H1 (cell line): ENCODE data around the gene PRRX1. TPM values are rescaled to one million over a fixed set of nuclear protein-coding genes. Genes with fewer than 3 reads are reported as not detected.

ENCODE experiments used
- CTCF ChIA-PET: fragments of 300-600 bp; sonication (Branson Sonifier 250); formaldehyde crosslinking; loops from one replicate; lab custom pipeline; 2021; ENCODE audit not compliant: partially characterized antibody; lab: Charles Lee
- POLR2A ChIA-PET: fragments of 300-600 bp; sonication (Branson Sonifier 250); formaldehyde crosslinking; loops from one replicate; lab custom pipeline; 2021; ENCODE audit warnings: inconsistent platforms; ENCODE audit not compliant: partially characterized antibody; lab: Charles Lee
- DNase-seq, 2 experiments: peaks; one replicate each; pipeline versions ENCODE4 v3.0.0 to v3.0.0-alpha.2; 2010 to 2022; ENCODE audit warnings: low spot score in 2 of 2, low read depth in 1 of 2, mixed read lengths in 1 of 2
- FAIRE-seq: peaks from 2 replicates; lab custom pipeline; 2011; peaks lifted over from hg19 to GRCh38; lab: Jason Lieb, UNC
- H2AFZ ChIP-seq: 2 replicates; pipeline ENCODE4 v1.8.1; 2012; ENCODE audit warnings: low read length, inconsistent platforms
- H2AK5ac ChIP-seq: 2 replicates; pipeline ENCODE4 v1.6.1; 2013; ENCODE audit warnings: low read depth, low read length
- H2BK120ac ChIP-seq: replicated peaks from 2 replicates; pipeline ENCODE3; 2013; ENCODE audit warnings: low read depth, low read length, inconsistent platforms
- H2BK12ac ChIP-seq: 2 replicates; pipeline ENCODE4 v1.6.1; 2013; ENCODE audit warnings: low read depth, low read length
- H2BK15ac ChIP-seq: 2 replicates; pipeline ENCODE4 v1.6.1; 2013; ENCODE audit warnings: low read length
- H2BK20ac ChIP-seq: 2 replicates; pipeline ENCODE4 v1.6.1; 2013; ENCODE audit warnings: low read length
- H2BK5ac ChIP-seq: 2 replicates; pipeline ENCODE4 v1.6.1; 2013; ENCODE audit warnings: low read depth, low read length
- H3K14ac ChIP-seq: 2 replicates; pipeline ENCODE4 v1.6.1; 2013; ENCODE audit warnings: inconsistent platforms; ENCODE audit not compliant: insufficient read length
- H3K18ac ChIP-seq: 2 replicates; pipeline ENCODE4 v1.6.1; 2013; ENCODE audit warnings: low read length; ENCODE audit errors: extremely low read depth
- H3K23ac ChIP-seq: 2 replicates; pipeline ENCODE4 v1.6.1; 2013; ENCODE audit warnings: inconsistent platforms; ENCODE audit not compliant: insufficient read length
- H3K23me2 ChIP-seq: 2 replicates; pipeline ENCODE4 v1.6.1; 2013; ENCODE audit warnings: low read depth, low read length
- H3K27ac ChIP-seq: 2 replicates; pipeline ENCODE4 v1.6.1; 2011; ENCODE audit warnings: low read depth, low read length, inconsistent platforms
- H3K27me3 ChIP-seq, 4 experiments: replicated peaks in 1 of 4; 1 replicate in 1 of 4; 2 replicates in 3 of 4; pipeline versions ENCODE4 v1.6.1 to v1.8.1; 2011 to 2013; ENCODE audit warnings: low read length in 3 of 4, mild to moderate bottlenecking in 3 of 4, inconsistent platforms in 2 of 4, mixed read lengths in 2 of 4, moderate library complexity in 1 of 4; ENCODE audit not compliant: control insufficient read depth in 3 of 4, insufficient read depth in 3 of 4; ENCODE audit errors: extremely low read depth in 1 of 4
- H3K36me3 ChIP-seq, 4 experiments: 2 replicates each; pipeline versions ENCODE4 v1.6.1 to v1.8.1; 2011 to 2013; ENCODE audit warnings: mild to moderate bottlenecking in 4 of 4, low read length in 3 of 4, moderate library complexity in 2 of 4, control low read depth in 1 of 4, inconsistent platforms in 1 of 4; ENCODE audit not compliant: insufficient read depth in 4 of 4, control insufficient read depth in 2 of 4
- H3K4ac ChIP-seq: replicated peaks from 2 replicates; pipeline ENCODE3; 2013; ENCODE audit warnings: low read length, low read depth, mixed read lengths, inconsistent platforms; ENCODE audit not compliant: insufficient read length
- H3K4me1 ChIP-seq, 4 experiments: replicated peaks in 1 of 4; 1 replicate in 1 of 4; 2 replicates in 3 of 4; pipeline versions ENCODE4 v1.6.1 to v1.8.1; 2011 to 2013; ENCODE audit warnings: low read length in 3 of 4, inconsistent platforms in 2 of 4, mixed read lengths in 1 of 4; ENCODE audit not compliant: insufficient read depth in 4 of 4, control insufficient read depth in 3 of 4
- H3K4me2 ChIP-seq, 2 experiments: 2 replicates each; pipeline versions ENCODE4 v1.6.1 to v1.8.1; 2011 to 2013; ENCODE audit warnings: low read depth in 2 of 2, low read length in 2 of 2, control low read depth in 1 of 2, inconsistent platforms in 1 of 2, mild to moderate bottlenecking in 1 of 2; ENCODE audit not compliant: insufficient read depth in 1 of 2
- H3K4me3 ChIP-seq, 4 experiments: fragments of 200-600, 300-600 bp in 1 of 4; sonication (generic), shearing (Covaris generic), sonication (Bioruptor Twin) in 1 of 4; 2 replicates each; pipeline versions ENCODE4 v1.5.1 to v1.8.1; 2011 to 2016; ENCODE audit warnings: low read length in 4 of 4, low read depth in 3 of 4, control low read depth in 2 of 4, inconsistent platforms in 2 of 4, mild to moderate bottlenecking in 2 of 4, mixed read lengths in 1 of 4, moderate library complexity in 1 of 4; ENCODE audit not compliant: insufficient read depth in 2 of 4; ENCODE audit errors: extremely low read depth in 1 of 4
- H3K56ac ChIP-seq: replicated peaks from 2 replicates; pipeline ENCODE3; 2013; ENCODE audit warnings: low read depth, mild to moderate bottlenecking, mixed read lengths, low read length, inconsistent platforms; ENCODE audit not compliant: insufficient read length
- H3K79me1 ChIP-seq: 2 replicates; pipeline ENCODE4 v1.6.1; 2013; ENCODE audit warnings: low read depth, low read length, control low read depth
- H3K79me2 ChIP-seq, 2 experiments: 2 replicates each; pipeline versions ENCODE4 v1.6.1 to v1.8.1; 2012 to 2013; ENCODE audit warnings: low read length in 2 of 2, mild to moderate bottlenecking in 2 of 2, inconsistent platforms in 1 of 2; ENCODE audit not compliant: insufficient read depth in 2 of 2, control insufficient read depth in 1 of 2
- H3K9ac ChIP-seq, 4 experiments: replicated peaks in 1 of 4; 1 replicate in 1 of 4; 2 replicates in 3 of 4; pipeline versions ENCODE4 v1.6.1 to v1.8.1; 2011 to 2013; ENCODE audit warnings: low read depth in 3 of 4, low read length in 3 of 4, control low read depth in 2 of 4, mild to moderate bottlenecking in 2 of 4, moderate library complexity in 2 of 4, inconsistent platforms in 1 of 4; ENCODE audit errors: extremely low read depth in 1 of 4
- H3K9me3 ChIP-seq, 2 experiments: 2 replicates each; pipeline versions ENCODE4 v1.6.1 to v1.8.1; 2012 to 2013; ENCODE audit warnings: mild to moderate bottlenecking in 2 of 2, moderate library complexity in 2 of 2, control low read depth in 1 of 2, inconsistent platforms in 1 of 2, low read depth in 1 of 2, low read length in 1 of 2, mixed read lengths in 1 of 2; ENCODE audit not compliant: insufficient read depth in 2 of 2
- H4K20me1 ChIP-seq, 2 experiments: replicated peaks in 1 of 2; 2 replicates each; pipeline versions ENCODE3 to v1.8.1; 2011 to 2013; ENCODE audit warnings: inconsistent platforms in 2 of 2, low read length in 2 of 2, mild to moderate bottlenecking in 1 of 2; ENCODE audit not compliant: insufficient read depth in 2 of 2, control insufficient read depth in 1 of 2
- H4K5ac ChIP-seq: 2 replicates; pipeline ENCODE4 v1.6.1; 2013; ENCODE audit warnings: low read length, low read depth, mixed read lengths, inconsistent platforms; ENCODE audit not compliant: insufficient read length
- H4K8ac ChIP-seq: 2 replicates; pipeline ENCODE4 v1.8.0; 2013; ENCODE audit warnings: mild to moderate bottlenecking, moderate library complexity, low read length, inconsistent platforms; ENCODE audit not compliant: insufficient read depth; ENCODE audit errors: extremely low read depth
- H4K91ac ChIP-seq: replicated peaks from 2 replicates; pipeline ENCODE3; 2013; ENCODE audit warnings: low read length, mixed read lengths, inconsistent platforms; ENCODE audit not compliant: insufficient read length
- ATF2 ChIP-seq: IDR thresholded peaks from 2 replicates; pipeline ENCODE4 v1.6.1; 2012; ENCODE audit warnings: low read length, inconsistent platforms
- TCF12 ChIP-seq: IDR thresholded peaks from 2 replicates; pipeline ENCODE4 v1.6.1; 2011; ENCODE audit warnings: low read depth, mild to moderate bottlenecking, low read length
- WGBS, 2 experiments: shearing (Covaris generic) in 1 of 2; methylation state at CpG; one replicate each; pipeline versions ENCODE4 v1.1.6 to v1.1.7; 2013 to 2015; ENCODE audit warnings: low lambda C conversion rate in 2 of 2, mixed read lengths in 2 of 2, inconsistent platforms in 1 of 2, low coverage in 1 of 2, missing lambda C conversion rate in 1 of 2; ENCODE audit not compliant: insufficient replicate concordance in 2 of 2, insufficient coverage in 1 of 2, insufficient read length in 1 of 2; ENCODE audit errors: extremely low coverage in 1 of 2, missing lambda C conversion rate in 1 of 2; 5-methylcytosine and 5-hydroxymethylcytosine counted together
- polyA plus RNA-seq, 7 experiments: library from polyadenylated mRNA; depleted of rRNA in 3 of 7; stranded (reverse) in 5 of 7; unstranded in 2 of 7; fragments of >200 nt in 5 of 7; fragments of 200-250 nt in 2 of 7; gene quantifications; 1 replicate in 5 of 7; 2 replicates in 1 of 7; 4 replicates in 1 of 7; pipeline versions ENCODE4 v1.2.1 to v1.2.3, GENCODE V29; 2011 to 2013; ENCODE audit warnings: missing spikeins in 2 of 7, mixed read lengths in 2 of 7
- total RNA-seq: library from RNA; stranded (reverse); fragmentation: NEBNext Ultra II Directional; extraction: Animal tissue kit (Norgen Biotek cat#: 25700); gene quantifications from 2 replicates; pipeline ENCODE4 v1.2.1, GENCODE V29; 2021

PRRX1 gene
- total and polyA plus RNA-seq, 2 of the 8 experiments (the other 6 are each of a cell fraction or from before 2014, with no cell fraction given), result not detected

DNA sequence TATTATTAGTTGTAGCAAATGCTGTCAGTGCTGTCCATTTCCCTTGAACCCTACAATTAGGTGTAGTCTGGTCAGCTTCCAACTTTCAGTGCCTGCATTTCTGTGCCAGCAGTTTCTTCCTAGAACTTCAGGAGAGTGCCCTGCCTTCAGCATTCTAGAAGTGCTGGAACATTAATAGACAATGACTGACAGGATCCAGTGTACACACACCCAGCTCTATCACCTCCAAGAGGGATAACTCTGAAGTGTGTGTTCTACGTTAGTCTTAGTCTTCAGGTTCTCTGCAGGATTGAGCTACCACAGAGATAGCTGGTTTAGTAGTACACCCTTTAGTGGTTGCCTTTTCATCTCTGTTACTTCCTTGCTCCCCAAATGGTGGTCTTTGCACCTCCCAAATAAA is 61.4 kb downstream of the PRRX1 start:
- no peak overlapping the region for H2BK20ac ChIP-seq
- CTCF ChIA-PET, result no interaction called here

More for the DNA sequence above, 61.4 kb downstream of the PRRX1 start:
- H3K4ac ChIP-seq, result no peak overlapping the region
- no peak for TF ChIP-seq ATF2
- no peak for TF ChIP-seq TCF12
- TF ChIP-seq, all 59 proteins: peak for 0
- Histone ChIP-seq H2BK12ac (no peak overlapping the region), H3K23me2 (no peaks in the 10 kb centered on the region), H2AK5ac (no peak overlapping the region), H2BK15ac (no peak overlapping the region), H4K8ac (no peak overlapping the region), H3K27me3 (no peaks in the 10 kb centered on the region), H4K20me1 (no peaks in the 10 kb centered on the region), H2BK5ac (no peak overlapping the region), H3K18ac (no peak overlapping the region), H3K56ac (no peak overlapping the region), H4K91ac (no peak overlapping the region), H3K27ac (no peak overlapping the region), H4K5ac (no peak overlapping the region), H3K4me1 (no peaks in the 10 kb centered on the region), H3K79me1 (no peaks in the 10 kb centered on the region), H2AFZ (no peak overlapping the region), H3K9ac (no peak overlapping the region), H3K23ac (no peak overlapping the region), H3K79me2 (no peaks in the 10 kb centered on the region), H3K4me2 (no peak overlapping the region), H3K9me3 (no peaks in the 10 kb centered on the region), H3K14ac (no peak overlapping the region), H2BK120ac (no peak overlapping the region), H3K4me3 (no peak overlapping the region), H3K36me3 (no peaks in the 10 kb centered on the region)
- DNase-seq (no peak), FAIRE-seq (no peak)
- 94% methylated on average over 1 of the region's 1 CpG; no CpG with 5 or more reads in 1 of the 2 experiments for WGBS, 2 experiments
- POLR2A ChIA-PET, result no interaction called here
